Retinal pigment epithelial cell (primary cell): ENCODE measurements around the gene ARID3A.

Experiments used
- DNase-seq: peaks from one replicate; pipeline ENCODE4 v3.0.0-alpha.2; 2010; ENCODE audit warnings: low read depth
- H3K4me3 ChIP-seq: 2 replicates; pipeline ENCODE4 v1.5.1; 2011; ENCODE audit warnings: mild to moderate bottlenecking, low read length, control low read depth, moderate library complexity
- CTCF ChIP-seq: conservative IDR thresholded peaks from 2 replicates; pipeline ENCODE4 v1.5.1; 2011; ENCODE audit warnings: low read depth, low read length, control low read depth, inconsistent platforms

Gene ARID3A

DNA sequence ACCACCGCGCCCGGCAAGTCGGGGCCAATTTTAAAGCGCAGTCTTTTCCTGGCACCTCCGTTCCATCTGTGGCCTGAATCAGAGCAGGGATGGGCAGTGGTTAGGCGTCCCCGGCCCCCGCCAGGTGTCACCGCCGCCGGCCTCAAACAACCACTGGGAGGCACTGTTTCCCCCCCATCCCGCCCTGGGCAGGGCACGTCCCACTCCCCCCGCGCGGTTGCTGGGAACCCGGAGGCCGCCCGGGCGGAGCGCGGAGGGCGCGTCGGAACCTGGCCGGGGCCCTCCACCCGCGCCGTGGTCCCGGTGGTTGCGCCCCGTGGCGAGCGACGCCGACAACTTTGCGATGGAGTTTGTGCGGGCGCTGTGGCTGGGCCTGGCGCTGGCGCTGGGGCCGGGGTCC lies 74.3 kb downstream of the ARID3A start, which contains the start of gene GRIN3B:
TSS of gene GRIN3B (plus strand) at position 325 of the 400 bp plus-strand sequence. CDS start at position 344, 19 bp downstream.
- no peak for DNase-seq
- peak; percentile 56 for TF ChIP-seq CTCF
- H3K4me3 ChIP-seq: no peak within 1 kb of the TSS

DNA sequence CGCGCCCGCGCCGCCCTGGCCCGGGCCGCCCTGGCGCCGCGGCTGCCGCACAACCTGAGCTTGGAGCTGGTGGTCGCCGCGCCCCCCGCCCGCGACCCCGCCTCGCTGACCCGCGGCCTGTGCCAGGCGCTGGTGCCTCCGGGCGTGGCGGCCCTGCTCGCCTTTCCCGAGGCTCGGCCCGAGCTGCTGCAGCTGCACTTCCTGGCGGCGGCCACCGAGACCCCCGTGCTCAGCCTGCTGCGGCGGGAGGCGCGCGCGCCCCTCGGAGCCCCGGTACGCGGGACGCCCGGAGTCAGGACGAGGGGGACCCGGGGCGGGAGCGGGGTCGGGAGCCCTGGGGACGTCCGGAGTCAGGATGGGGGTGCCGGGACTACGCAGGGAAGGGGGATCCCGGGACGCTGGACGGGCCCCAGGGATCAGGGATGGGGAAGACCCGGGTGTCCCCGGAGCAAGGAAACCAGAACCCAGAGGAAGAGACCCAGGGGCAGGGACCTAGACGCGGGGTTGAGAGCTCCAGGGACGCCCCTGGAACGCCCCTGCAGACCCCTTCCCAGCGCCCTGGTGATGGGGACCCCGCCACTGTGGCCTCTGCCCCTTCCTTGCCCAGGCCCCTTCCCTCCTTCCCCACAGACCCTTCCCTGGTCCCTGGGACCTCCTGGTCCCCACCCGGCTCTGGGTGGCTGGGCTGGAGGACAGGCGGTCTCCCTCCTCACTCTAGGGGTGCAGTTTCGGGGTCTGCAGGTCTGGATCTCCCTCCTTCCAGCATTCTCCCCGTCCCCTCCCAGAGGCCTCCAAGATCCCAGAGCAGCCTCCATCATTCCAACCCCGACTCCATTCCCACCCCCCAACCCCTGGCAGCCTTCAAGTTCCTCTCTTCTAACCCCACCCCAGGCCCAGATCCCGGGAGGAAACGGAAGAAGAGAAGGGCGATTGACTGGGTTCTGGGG lies 75.0 kb downstream of the ARID3A start:
- no peak for DNase-seq
- TF ChIP-seq CTCF: no peak

DNA sequence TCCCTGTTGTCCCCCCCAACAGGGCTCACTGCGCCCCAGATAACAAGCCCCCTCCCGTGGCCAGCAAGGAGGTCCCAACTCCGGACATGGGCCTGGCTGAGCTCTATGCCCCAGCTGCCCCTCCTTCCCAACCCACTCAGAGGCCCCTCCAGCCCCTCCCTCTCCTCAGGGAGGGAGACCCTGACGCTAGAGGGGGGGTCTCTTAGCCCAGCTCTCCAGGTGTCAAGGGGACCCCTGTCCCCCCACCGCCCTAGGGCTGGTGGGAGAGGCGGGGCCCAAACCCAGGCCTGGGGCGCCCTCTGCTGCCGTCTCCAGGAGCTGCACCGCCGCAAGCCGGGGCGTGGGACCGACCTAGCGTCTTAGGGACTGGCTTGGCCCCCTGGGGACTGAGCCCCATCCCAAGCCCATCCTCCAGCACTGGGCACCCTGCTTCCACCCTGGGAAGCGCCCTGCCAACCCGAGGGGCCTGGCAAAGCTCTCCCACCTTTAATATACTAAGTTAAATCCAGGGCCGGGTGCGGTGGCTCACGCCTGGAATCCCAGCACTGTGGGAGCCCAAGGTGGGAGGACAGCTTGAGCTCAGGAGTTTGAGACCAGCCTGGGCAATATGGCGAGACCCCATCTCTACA lies 75.8 kb downstream of the ARID3A start:
- TF ChIP-seq CTCF: peak; percentile 80
- H3K4me3 ChIP-seq: no peak overlapping the region
- no peak for DNase-seq

More for the DNA sequence above, 75.0 kb downstream of the ARID3A start:
- no peak overlapping the region for H3K4me3 ChIP-seq

DNA sequence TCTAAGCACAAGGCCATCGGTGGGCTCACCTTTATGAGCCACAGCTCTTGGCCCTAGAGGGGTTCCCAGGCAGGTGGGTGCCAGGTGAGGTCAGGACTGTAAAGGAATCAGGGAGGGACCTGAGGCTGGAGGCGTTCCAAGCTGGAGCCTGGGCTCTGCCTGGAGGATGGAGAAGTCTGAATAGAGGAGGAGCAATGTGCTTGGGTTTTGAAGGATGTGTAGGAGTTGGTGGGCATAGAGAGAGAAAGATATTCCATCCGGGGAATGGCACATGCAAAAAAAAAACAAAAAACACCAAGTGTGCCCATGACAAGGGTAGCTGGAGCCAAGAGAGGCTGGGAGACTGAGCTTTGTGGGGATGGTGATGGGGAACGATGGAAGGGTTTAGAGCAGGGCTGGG lies 76.8 kb downstream of the ARID3A start:
- H3K4me3 ChIP-seq: no peak overlapping the region
- no peak for TF ChIP-seq CTCF
- DNase-seq: no peak

- no peak overlapping the region for H3K4me3 ChIP-seq
These were observed 77.4 kb downstream of the ARID3A start for GRCh38 chr19:1003283-1003682.

DNA sequence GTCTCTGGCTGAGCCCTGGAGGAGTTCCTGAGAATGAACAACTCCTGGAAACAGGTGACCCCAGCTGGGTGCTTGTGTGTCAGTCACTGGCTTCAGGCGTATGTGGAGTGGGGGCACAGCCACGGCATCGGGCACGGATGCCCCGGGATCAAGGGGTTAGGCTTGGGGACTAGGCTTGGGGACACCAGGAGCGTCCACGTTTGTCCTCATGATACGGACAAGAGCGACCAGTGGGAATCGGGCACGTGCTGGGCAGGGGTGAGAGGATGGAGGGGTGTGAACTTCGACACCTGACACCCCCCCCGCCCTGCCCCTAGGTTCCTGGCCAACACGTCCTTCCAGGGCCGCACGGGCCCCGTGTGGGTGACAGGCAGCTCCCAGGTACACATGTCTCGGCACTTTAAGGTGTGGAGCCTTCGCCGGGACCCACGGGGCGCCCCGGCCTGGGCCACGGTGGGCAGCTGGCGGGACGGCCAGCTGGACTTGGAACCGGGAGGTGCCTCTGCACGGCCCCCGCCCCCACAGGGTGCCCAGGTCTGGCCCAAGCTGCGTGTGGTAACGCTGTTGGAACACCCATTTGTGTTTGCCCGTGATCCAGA lies 78.5 kb downstream of the ARID3A start:
- no peak overlapping the region for H3K4me3 ChIP-seq
- DNase-seq: no peak
- TF ChIP-seq CTCF: no peak

More at GRCh38 chr19:1003283-1003682, 77.4 kb downstream of the ARID3A start:
- DNase-seq: no peak
- TF ChIP-seq CTCF: no peak
